Activated CD8-positive, alpha-beta T cell treated with anti-CD3 and anti-CD28 coated beads for 36 hours (primary cell): Measurements from ENCODE around the gene ZDHHC3. TPM values are rescaled to one million over a fixed set of nuclear protein-coding genes. Genes with fewer than 3 reads are reported as not detected.

Source experiments
- ATAC-seq: fragments of 200-7000 bp; cut with Tn5 transposase; one replicate; pipeline ENCODE4 v1.10.0; 2021; ENCODE audit warnings: mild to moderate bottlenecking, moderate library complexity
- CTCF ChIA-PET: fragments of 350-600 bp; sonication (Branson Sonifier 250); formaldehyde crosslinking; loops from one replicate; lab custom pipeline; 2021; ENCODE audit warnings: antibody characterized with exemption; lab: Charles Lee
- POLR2A ChIA-PET: fragments of 350-600 bp; sonication (Branson Sonifier 250); formaldehyde crosslinking; loops from one replicate; lab custom pipeline; 2021; ENCODE audit warnings: antibody characterized with exemption; lab: Charles Lee
- DNase-seq: peaks from one replicate; pipeline ENCODE4 v3.0.0-alpha.2; 2020
- H3K27ac Mint-ChIP-seq: one replicate; pipeline ENCODE4 v1.8.0; 2021; ENCODE audit warnings: mild to moderate bottlenecking, mixed read lengths
- H3K27me3 Mint-ChIP-seq: one replicate; pipeline ENCODE4 v1.8.0; 2021; ENCODE audit warnings: mixed read lengths
- H3K36me3 Mint-ChIP-seq: one replicate; pipeline ENCODE4 v1.8.0; 2021; ENCODE audit warnings: low read depth, mixed read lengths
- H3K4me1 Mint-ChIP-seq: one replicate; pipeline ENCODE4 v1.8.0; 2021; ENCODE audit warnings: low read depth, mixed read lengths
- H3K4me3 Mint-ChIP-seq: one replicate; pipeline ENCODE4 v1.8.0; 2021; ENCODE audit warnings: mild to moderate bottlenecking, moderate library complexity, mixed read lengths
- H3K9me3 Mint-ChIP-seq: one replicate; pipeline ENCODE4 v1.8.0; 2021; ENCODE audit warnings: mixed read lengths
- CTCF ChIP-seq: fragments of 200-600 bp; IDR thresholded peaks from one replicate; pipeline ENCODE4 v1.8.0; 2022; ENCODE audit warnings: antibody characterized with exemption, mild to moderate bottlenecking
- intact Hi-C: fragments of 100-400 bp; cut with micrococcal nuclease; formaldehyde crosslinking; loops from one replicate; pipeline ENCODE4 v1.10.0; 2022
- total RNA-seq, 2 experiments: library from RNA; stranded (reverse); gene quantifications; one replicate each; pipeline ENCODE4 v1.2.3, GENCODE V29; 2021

Gene ZDHHC3
- total RNA-seq, 2 experiments from 2014 or later, result 28.6 to 36.0 TPM

- peaks cover 15% of the 10 kb centered on the region for H3K27me3 Mint-ChIP-seq
- ATAC-seq (peak; percentile 56), DNase-seq (peak; percentile 41)
- no peak for TF ChIP-seq CTCF
- H3K4me3 Mint-ChIP-seq, result no peak overlapping the region
- H3K9me3 Mint-ChIP-seq, result no peaks in the 10 kb centered on the region
- no peaks in the 10 kb centered on the region for H3K36me3 Mint-ChIP-seq
- ChIA-PET CTCF (interaction anchor here (1.6 kb wide), 1 partner anchor 14 kb away, joined by 4 read pairs; no protein-coding TSS in a partner anchor), POLR2A (no interaction called here)
- intact Hi-C loops, result no loop called here
- H3K4me1 Mint-ChIP-seq, result no peaks in the 10 kb centered on the region
- no peak overlapping the region for H3K27ac Mint-ChIP-seq
These were observed 69.0 kb downstream of the ZDHHC3 start for GRCh38 chr3:44906997-44907396.

- Mint-ChIP-seq H3K4me3 (no peak overlapping the region), H3K9me3 (no peaks in the 10 kb centered on the region), H3K27ac (no peak overlapping the region), H3K4me1 (no peaks in the 10 kb centered on the region), H3K36me3 (no peaks in the 10 kb centered on the region), H3K27me3 (peaks cover 16% of the 10 kb centered on the region)
- intact Hi-C loops, result no loop called here
- ChIA-PET POLR2A (interaction anchor here (0.6 kb wide), 1 partner anchor 11 kb away, joined by 3 read pairs; no protein-coding TSS in a partner anchor), CTCF (interaction anchor here (0.9 kb wide), 1 partner anchor 88 kb away, joined by 3 read pairs; no protein-coding TSS in a partner anchor)
- ATAC-seq (no peak), DNase-seq (no peak)
- TF ChIP-seq CTCF, result no peak
These were observed 70.4 kb downstream of the ZDHHC3 start for GRCh38 chr3:44905446-44906157.

GRCh38 chr3:44903751-44904150 is 72.2 kb downstream of the ZDHHC3 start:
- no peaks in the 10 kb centered on the region for H3K36me3 Mint-ChIP-seq
- POLR2A ChIA-PET, result interaction anchor here (0.9 kb wide), 1 partner anchor 13 kb away, joined by 3 read pairs; no protein-coding TSS in a partner anchor
- H3K27ac Mint-ChIP-seq, result no peak overlapping the region
- ATAC-seq (no peak), DNase-seq (no peak)
- TF ChIP-seq CTCF, result no peak
- H3K9me3 Mint-ChIP-seq, result no peaks in the 10 kb centered on the region
- intact Hi-C loops, result no loop called here
- CTCF ChIA-PET, result no interaction called here
- H3K4me3 Mint-ChIP-seq, result no peak overlapping the region
- peaks cover 17% of the 10 kb centered on the region for H3K27me3 Mint-ChIP-seq
- H3K4me1 Mint-ChIP-seq, result no peaks in the 10 kb centered on the region

- no peak for TF ChIP-seq CTCF
These were observed 72.7 kb downstream of the ZDHHC3 start for GRCh38 chr3:44903314-44903713.

GRCh38 chr3:44902628-44903027 is 73.3 kb downstream of the ZDHHC3 start:
- H3K27ac Mint-ChIP-seq, result no peak overlapping the region
- no peaks in the 10 kb centered on the region for H3K36me3 Mint-ChIP-seq
- POLR2A ChIA-PET, result interaction anchor here (0.6 kb wide), 1 partner anchor 373 kb away, joined by 3 read pairs; no protein-coding TSS in a partner anchor
- ATAC-seq (no peak), DNase-seq (no peak)
- TF ChIP-seq CTCF, result no peak
- no peaks in the 10 kb centered on the region for H3K9me3 Mint-ChIP-seq
- CTCF ChIA-PET, result no interaction called here
- no peaks in the 10 kb centered on the region for H3K4me1 Mint-ChIP-seq
- H3K27me3 Mint-ChIP-seq, result peaks cover 13% of the 10 kb centered on the region
- no peak overlapping the region for H3K4me3 Mint-ChIP-seq
- intact Hi-C loops, result no loop called here

More at GRCh38 chr3:44903314-44903713, 72.7 kb downstream of the ZDHHC3 start:
- Mint-ChIP-seq H3K4me3 (no peak overlapping the region), H3K27me3 (peaks cover 16% of the 10 kb centered on the region), H3K4me1 (no peaks in the 10 kb centered on the region), H3K9me3 (no peaks in the 10 kb centered on the region), H3K36me3 (no peaks in the 10 kb centered on the region), H3K27ac (no peak overlapping the region)
- CTCF ChIA-PET, result no interaction called here
- intact Hi-C loops, result no loop called here
- POLR2A ChIA-PET, result no interaction called here
- DNase-seq (no peak), ATAC-seq (no peak)
